Calu3 (cell line): ENCODE measurements around the gene LRMDA. TPM values are rescaled to one million over a fixed set of nuclear protein-coding genes. Genes with fewer than 3 reads are reported as not detected.

ENCODE experiments used
- BruUV-seq: library from RNA; stranded (reverse); fragments of 400-500 nt; replicated peaks from 2 replicates; lab custom pipeline; 2021; lab: Mats Ljungman, UMichigan
- CTCF ChIA-PET: fragments of 300-600 bp; sonication (Branson Sonifier 250); formaldehyde crosslinking; loops from one replicate; lab custom pipeline; 2022; ENCODE audit warnings: antibody characterized with exemption; lab: Charles Lee
- DNase-seq: peaks from one replicate; pipeline ENCODE4 v3.0.0; 2022
- H3K27ac Mint-ChIP-seq: one replicate; pipeline ENCODE4 v1.8.0; 2022; ENCODE audit warnings: mixed read lengths; ENCODE audit not compliant: unreplicated experiment
- H3K27me3 Mint-ChIP-seq: one replicate; pipeline ENCODE4 v1.8.0; 2022; ENCODE audit warnings: mixed read lengths; ENCODE audit not compliant: unreplicated experiment
- H3K36me3 Mint-ChIP-seq: one replicate; pipeline ENCODE4 v1.8.0; 2022; ENCODE audit warnings: mild to moderate bottlenecking, moderate library complexity, mixed read lengths; ENCODE audit not compliant: insufficient read depth, unreplicated experiment
- H3K4me1 Mint-ChIP-seq: one replicate; pipeline ENCODE4 v1.8.0; 2022; ENCODE audit warnings: mild to moderate bottlenecking, low read depth, mixed read lengths; ENCODE audit not compliant: unreplicated experiment
- H3K4me3 Mint-ChIP-seq: one replicate; pipeline ENCODE4 v1.8.0; 2022; ENCODE audit warnings: mild to moderate bottlenecking, low read depth, moderate library complexity, mixed read lengths; ENCODE audit not compliant: unreplicated experiment
- H3K9me3 Mint-ChIP-seq: one replicate; pipeline ENCODE4 v1.8.0; 2022; ENCODE audit warnings: low read depth, mixed read lengths; ENCODE audit not compliant: unreplicated experiment
- intact Hi-C: fragments of 100-400 bp; cut with micrococcal nuclease; formaldehyde crosslinking; loops from one replicate; pipeline ENCODE4 v1.10.0; 2022; ENCODE audit not compliant: unreplicated experiment
- total RNA-seq: library from RNA; stranded (reverse); gene quantifications from 2 replicates; pipeline ENCODE4 v1.2.3, GENCODE V29; 2022
- TF ChIP-seq, protein P1 (sequence below): fragments of 200-600 bp; IDR thresholded peaks from one replicate; pipeline ENCODE4 v1.8.0; 2022; ENCODE audit warnings: antibody characterized with exemption; ENCODE audit not compliant: unreplicated experiment

The LRMDA gene
- total RNA-seq, 1 experiment from 2014 or later = 7.6 TPM

GRCh38 chr10:75606203-75606779 lies 174.9 kb downstream of the LRMDA start:
- no peaks in the 10 kb centered on the region for H3K36me3 Mint-ChIP-seq
- no peaks in the 10 kb centered on the region for H3K9me3 Mint-ChIP-seq
- intact Hi-C loops = loop anchor here (10.0 kb wide), 1 partner anchor 201 kb away; the partner anchor contains the start of gene ZNF503
- CTCF ChIA-PET = no interaction called here
- TF ChIP-seq, protein P1, sequence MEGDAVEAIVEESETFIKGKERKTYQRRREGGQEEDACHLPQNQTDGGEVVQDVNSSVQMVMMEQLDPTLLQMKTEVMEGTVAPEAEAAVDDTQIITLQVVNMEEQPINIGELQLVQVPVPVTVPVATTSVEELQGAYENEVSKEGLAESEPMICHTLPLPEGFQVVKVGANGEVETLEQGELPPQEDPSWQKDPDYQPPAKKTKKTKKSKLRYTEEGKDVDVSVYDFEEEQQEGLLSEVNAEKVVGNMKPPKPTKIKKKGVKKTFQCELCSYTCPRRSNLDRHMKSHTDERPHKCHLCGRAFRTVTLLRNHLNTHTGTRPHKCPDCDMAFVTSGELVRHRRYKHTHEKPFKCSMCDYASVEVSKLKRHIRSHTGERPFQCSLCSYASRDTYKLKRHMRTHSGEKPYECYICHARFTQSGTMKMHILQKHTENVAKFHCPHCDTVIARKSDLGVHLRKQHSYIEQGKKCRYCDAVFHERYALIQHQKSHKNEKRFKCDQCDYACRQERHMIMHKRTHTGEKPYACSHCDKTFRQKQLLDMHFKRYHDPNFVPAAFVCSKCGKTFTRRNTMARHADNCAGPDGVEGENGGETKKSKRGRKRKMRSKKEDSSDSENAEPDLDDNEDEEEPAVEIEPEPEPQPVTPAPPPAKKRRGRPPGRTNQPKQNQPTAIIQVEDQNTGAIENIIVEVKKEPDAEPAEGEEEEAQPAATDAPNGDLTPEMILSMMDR = no peak
- peaks cover 33% of the 10 kb centered on the region for H3K27me3 Mint-ChIP-seq
- no TSS peak for BruUV-seq
- H3K4me3 Mint-ChIP-seq = no peak overlapping the region
- H3K27ac Mint-ChIP-seq = no peak overlapping the region
- no peaks in the 10 kb centered on the region for H3K4me1 Mint-ChIP-seq
- no peak for DNase-seq

DNA sequence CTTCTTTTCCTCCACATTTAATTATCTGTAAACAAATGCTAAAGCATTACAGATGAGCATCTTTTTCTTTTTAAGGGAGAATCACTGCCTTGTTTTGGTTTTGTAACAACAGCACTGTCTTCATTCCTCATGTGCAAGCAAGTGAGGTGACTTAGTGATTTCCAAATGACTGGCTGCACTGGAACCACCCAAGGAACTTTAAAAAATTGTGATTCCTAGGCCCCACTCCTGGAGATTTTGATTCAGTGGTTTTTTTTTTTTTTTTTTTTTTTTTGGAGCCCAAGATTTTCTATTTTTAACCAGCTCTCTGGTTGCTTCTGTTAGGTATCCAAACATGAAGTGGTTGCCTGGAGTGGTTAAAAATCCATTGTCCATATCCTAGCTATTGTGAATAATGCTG lies 176.2 kb downstream of the LRMDA start:
- Mint-ChIP-seq H3K36me3 (no peaks in the 10 kb centered on the region), H3K27ac (no peak overlapping the region), H3K27me3 (peaks cover 20% of the 10 kb centered on the region), H3K4me1 (no peaks in the 10 kb centered on the region), H3K4me3 (no peak overlapping the region), H3K9me3 (no peaks in the 10 kb centered on the region)
- BruUV-seq = no TSS peak
- TF ChIP-seq, protein P1 = no peak
- intact Hi-C loops = loop anchor here (10.0 kb wide), 1 partner anchor 203 kb away; the partner anchor contains the start of gene ZNF503
- CTCF ChIA-PET = no interaction called here
- no peak for DNase-seq

DNA sequence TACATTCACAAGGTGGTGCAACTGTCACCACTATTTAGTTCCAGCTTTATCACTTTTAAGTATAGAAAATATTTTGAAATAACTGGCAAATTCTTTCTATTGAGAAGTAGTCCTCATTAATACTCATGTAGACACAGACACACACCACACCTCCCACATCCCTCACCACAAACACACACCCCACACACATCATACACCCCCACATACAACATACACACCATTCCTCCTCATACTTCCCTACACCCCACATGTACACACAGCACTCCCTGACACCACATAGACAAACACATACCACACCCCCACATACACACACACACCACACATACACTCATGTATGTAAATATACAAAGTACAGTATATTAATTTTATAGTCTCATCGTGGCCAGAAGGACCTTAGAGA lies 178.8 kb downstream of the LRMDA start:
- CTCF ChIA-PET = interaction anchor here (0.7 kb wide), 1 partner anchor 11 kb away, joined by 3 read pairs; no protein-coding TSS in a partner anchor

DNA sequence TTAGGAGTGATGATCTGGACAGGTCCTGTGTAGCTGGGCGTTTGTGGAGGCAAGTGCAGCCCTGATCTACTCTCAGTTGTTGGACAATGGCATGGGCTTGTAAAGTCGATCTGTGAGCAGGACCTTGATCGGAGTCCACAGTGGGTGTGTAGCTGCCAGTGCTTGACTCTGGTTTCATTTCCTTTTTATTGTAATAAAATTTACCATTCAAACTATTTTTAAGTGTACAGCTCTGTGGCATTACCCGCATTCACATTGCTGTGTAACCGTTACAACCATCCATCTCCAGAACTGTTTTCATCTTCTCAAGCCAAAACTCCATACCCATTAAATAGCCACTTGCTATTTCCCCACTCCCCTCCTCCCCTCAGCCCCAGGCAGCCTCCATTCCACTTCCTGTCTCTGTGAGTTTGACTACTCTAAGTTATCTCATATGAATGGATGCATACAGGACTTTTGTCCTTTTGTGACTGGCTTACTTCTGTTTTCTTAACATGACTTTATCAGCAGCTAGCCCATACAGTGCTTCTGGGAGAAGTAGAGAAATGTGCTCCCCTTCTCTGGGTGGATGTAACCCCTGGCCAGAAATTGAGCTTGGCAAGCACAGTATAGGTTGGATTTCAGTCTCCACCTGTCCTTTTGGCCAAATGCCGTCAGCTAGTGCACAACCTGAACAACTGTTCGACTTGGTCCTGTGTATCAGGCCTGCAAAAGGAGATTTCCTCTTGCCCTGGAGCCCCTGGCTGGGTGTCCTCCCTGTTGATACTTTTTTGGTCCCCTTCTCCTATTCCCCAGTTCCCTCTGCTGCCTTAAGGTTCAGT lies 180.0 kb downstream of the LRMDA start:
- no peaks in the 10 kb centered on the region for H3K9me3 Mint-ChIP-seq
- H3K27ac Mint-ChIP-seq = no peak overlapping the region
- no peaks in the 10 kb centered on the region for H3K36me3 Mint-ChIP-seq
- no peak for DNase-seq
- no peak overlapping the region for H3K4me3 Mint-ChIP-seq
- H3K4me1 Mint-ChIP-seq = no peaks in the 10 kb centered on the region
- CTCF ChIA-PET = interaction anchor here (0.6 kb wide), 1 partner anchor 80 kb away, joined by 4 read pairs; no protein-coding TSS in a partner anchor
- H3K27me3 Mint-ChIP-seq = peaks cover 17% of the 10 kb centered on the region
- intact Hi-C loops = no loop called here
- TF ChIP-seq, protein P1 = no peak
- BruUV-seq = no TSS peak

More for the DNA sequence above, 178.8 kb downstream of the LRMDA start:
- Mint-ChIP-seq H3K4me3 (no peak overlapping the region), H3K27me3 (peaks cover 23% of the 10 kb centered on the region), H3K36me3 (no peaks in the 10 kb centered on the region), H3K27ac (no peak overlapping the region), H3K9me3 (no peaks in the 10 kb centered on the region), H3K4me1 (no peaks in the 10 kb centered on the region)
- BruUV-seq = no TSS peak
- intact Hi-C loops = no loop called here
- no peak for DNase-seq
- TF ChIP-seq, protein P1 = no peak
